H1 (cell line): ENCODE data around the gene RNU6-9. TPM values are rescaled to one million over a fixed set of nuclear protein-coding genes. Genes with fewer than 3 reads are reported as not detected.

Experiments used
- CTCF ChIA-PET: fragments of 300-600 bp; sonication (Branson Sonifier 250); formaldehyde crosslinking; loops from one replicate; lab custom pipeline; 2021; ENCODE audit not compliant: partially characterized antibody; lab: Charles Lee
- POLR2A ChIA-PET: fragments of 300-600 bp; sonication (Branson Sonifier 250); formaldehyde crosslinking; loops from one replicate; lab custom pipeline; 2021; ENCODE audit warnings: inconsistent platforms; ENCODE audit not compliant: partially characterized antibody; lab: Charles Lee
- DNase-seq, 2 experiments: peaks; one replicate each; pipeline versions ENCODE4 v3.0.0 to v3.0.0-alpha.2; 2010 to 2022; ENCODE audit warnings: low spot score in 2 of 2, low read depth in 1 of 2, mixed read lengths in 1 of 2
- FAIRE-seq: peaks from 2 replicates; lab custom pipeline; 2011; peaks lifted over from hg19 to GRCh38; lab: Jason Lieb, UNC
- H2AFZ ChIP-seq: 2 replicates; pipeline ENCODE4 v1.8.1; 2012; ENCODE audit warnings: low read length, inconsistent platforms
- H2AK5ac ChIP-seq: 2 replicates; pipeline ENCODE4 v1.6.1; 2013; ENCODE audit warnings: low read depth, low read length
- H2BK120ac ChIP-seq: replicated peaks from 2 replicates; pipeline ENCODE3; 2013; ENCODE audit warnings: low read depth, low read length, inconsistent platforms
- H2BK12ac ChIP-seq: 2 replicates; pipeline ENCODE4 v1.6.1; 2013; ENCODE audit warnings: low read depth, low read length
- H2BK15ac ChIP-seq: 2 replicates; pipeline ENCODE4 v1.6.1; 2013; ENCODE audit warnings: low read length
- H2BK20ac ChIP-seq: 2 replicates; pipeline ENCODE4 v1.6.1; 2013; ENCODE audit warnings: low read length
- H2BK5ac ChIP-seq: 2 replicates; pipeline ENCODE4 v1.6.1; 2013; ENCODE audit warnings: low read depth, low read length
- H3K14ac ChIP-seq: 2 replicates; pipeline ENCODE4 v1.6.1; 2013; ENCODE audit warnings: inconsistent platforms; ENCODE audit not compliant: insufficient read length
- H3K18ac ChIP-seq: 2 replicates; pipeline ENCODE4 v1.6.1; 2013; ENCODE audit warnings: low read length; ENCODE audit errors: extremely low read depth
- H3K23ac ChIP-seq: 2 replicates; pipeline ENCODE4 v1.6.1; 2013; ENCODE audit warnings: inconsistent platforms; ENCODE audit not compliant: insufficient read length
- H3K23me2 ChIP-seq: 2 replicates; pipeline ENCODE4 v1.6.1; 2013; ENCODE audit warnings: low read depth, low read length
- H3K27ac ChIP-seq: 2 replicates; pipeline ENCODE4 v1.6.1; 2011; ENCODE audit warnings: low read depth, low read length, inconsistent platforms
- H3K27me3 ChIP-seq, 4 experiments: replicated peaks in 1 of 4; 1 replicate in 1 of 4; 2 replicates in 3 of 4; pipeline versions ENCODE4 v1.6.1 to v1.8.1; 2011 to 2013; ENCODE audit warnings: low read length in 3 of 4, mild to moderate bottlenecking in 3 of 4, inconsistent platforms in 2 of 4, mixed read lengths in 2 of 4, moderate library complexity in 1 of 4; ENCODE audit not compliant: control insufficient read depth in 3 of 4, insufficient read depth in 3 of 4; ENCODE audit errors: extremely low read depth in 1 of 4
- H3K36me3 ChIP-seq, 4 experiments: 2 replicates each; pipeline versions ENCODE4 v1.6.1 to v1.8.1; 2011 to 2013; ENCODE audit warnings: mild to moderate bottlenecking in 4 of 4, low read length in 3 of 4, moderate library complexity in 2 of 4, control low read depth in 1 of 4, inconsistent platforms in 1 of 4; ENCODE audit not compliant: insufficient read depth in 4 of 4, control insufficient read depth in 2 of 4
- H3K4ac ChIP-seq: replicated peaks from 2 replicates; pipeline ENCODE3; 2013; ENCODE audit warnings: low read length, low read depth, mixed read lengths, inconsistent platforms; ENCODE audit not compliant: insufficient read length
- H3K4me1 ChIP-seq, 4 experiments: replicated peaks in 1 of 4; 1 replicate in 1 of 4; 2 replicates in 3 of 4; pipeline versions ENCODE4 v1.6.1 to v1.8.1; 2011 to 2013; ENCODE audit warnings: low read length in 3 of 4, inconsistent platforms in 2 of 4, mixed read lengths in 1 of 4; ENCODE audit not compliant: insufficient read depth in 4 of 4, control insufficient read depth in 3 of 4
- H3K4me2 ChIP-seq, 2 experiments: 2 replicates each; pipeline versions ENCODE4 v1.6.1 to v1.8.1; 2011 to 2013; ENCODE audit warnings: low read depth in 2 of 2, low read length in 2 of 2, control low read depth in 1 of 2, inconsistent platforms in 1 of 2, mild to moderate bottlenecking in 1 of 2; ENCODE audit not compliant: insufficient read depth in 1 of 2
- H3K4me3 ChIP-seq, 4 experiments: fragments of 200-600, 300-600 bp in 1 of 4; sonication (generic), shearing (Covaris generic), sonication (Bioruptor Twin) in 1 of 4; 2 replicates each; pipeline versions ENCODE4 v1.5.1 to v1.8.1; 2011 to 2016; ENCODE audit warnings: low read length in 4 of 4, low read depth in 3 of 4, control low read depth in 2 of 4, inconsistent platforms in 2 of 4, mild to moderate bottlenecking in 2 of 4, mixed read lengths in 1 of 4, moderate library complexity in 1 of 4; ENCODE audit not compliant: insufficient read depth in 2 of 4; ENCODE audit errors: extremely low read depth in 1 of 4
- H3K56ac ChIP-seq: replicated peaks from 2 replicates; pipeline ENCODE3; 2013; ENCODE audit warnings: low read depth, mild to moderate bottlenecking, mixed read lengths, low read length, inconsistent platforms; ENCODE audit not compliant: insufficient read length
- H3K79me1 ChIP-seq: 2 replicates; pipeline ENCODE4 v1.6.1; 2013; ENCODE audit warnings: low read depth, low read length, control low read depth
- H3K79me2 ChIP-seq, 2 experiments: 2 replicates each; pipeline versions ENCODE4 v1.6.1 to v1.8.1; 2012 to 2013; ENCODE audit warnings: low read length in 2 of 2, mild to moderate bottlenecking in 2 of 2, inconsistent platforms in 1 of 2; ENCODE audit not compliant: insufficient read depth in 2 of 2, control insufficient read depth in 1 of 2
- H3K9ac ChIP-seq, 4 experiments: replicated peaks in 1 of 4; 1 replicate in 1 of 4; 2 replicates in 3 of 4; pipeline versions ENCODE4 v1.6.1 to v1.8.1; 2011 to 2013; ENCODE audit warnings: low read depth in 3 of 4, low read length in 3 of 4, control low read depth in 2 of 4, mild to moderate bottlenecking in 2 of 4, moderate library complexity in 2 of 4, inconsistent platforms in 1 of 4; ENCODE audit errors: extremely low read depth in 1 of 4
- H3K9me3 ChIP-seq, 2 experiments: 2 replicates each; pipeline versions ENCODE4 v1.6.1 to v1.8.1; 2012 to 2013; ENCODE audit warnings: mild to moderate bottlenecking in 2 of 2, moderate library complexity in 2 of 2, control low read depth in 1 of 2, inconsistent platforms in 1 of 2, low read depth in 1 of 2, low read length in 1 of 2, mixed read lengths in 1 of 2; ENCODE audit not compliant: insufficient read depth in 2 of 2
- H4K20me1 ChIP-seq, 2 experiments: replicated peaks in 1 of 2; 2 replicates each; pipeline versions ENCODE3 to v1.8.1; 2011 to 2013; ENCODE audit warnings: inconsistent platforms in 2 of 2, low read length in 2 of 2, mild to moderate bottlenecking in 1 of 2; ENCODE audit not compliant: insufficient read depth in 2 of 2, control insufficient read depth in 1 of 2
- H4K5ac ChIP-seq: 2 replicates; pipeline ENCODE4 v1.6.1; 2013; ENCODE audit warnings: low read length, low read depth, mixed read lengths, inconsistent platforms; ENCODE audit not compliant: insufficient read length
- H4K8ac ChIP-seq: 2 replicates; pipeline ENCODE4 v1.8.0; 2013; ENCODE audit warnings: mild to moderate bottlenecking, moderate library complexity, low read length, inconsistent platforms; ENCODE audit not compliant: insufficient read depth; ENCODE audit errors: extremely low read depth
- H4K91ac ChIP-seq: replicated peaks from 2 replicates; pipeline ENCODE3; 2013; ENCODE audit warnings: low read length, mixed read lengths, inconsistent platforms; ENCODE audit not compliant: insufficient read length
- ATF2 ChIP-seq: IDR thresholded peaks from 2 replicates; pipeline ENCODE4 v1.6.1; 2012; ENCODE audit warnings: low read length, inconsistent platforms
- BACH1 ChIP-seq: IDR thresholded peaks from 2 replicates; pipeline ENCODE4 v1.6.1; 2012; ENCODE audit warnings: low read length, improper control_type of control experiment
- CHD1 ChIP-seq: IDR thresholded peaks from 2 replicates; pipeline ENCODE4 v1.6.1; 2012; ENCODE audit warnings: low read depth, low read length, improper control_type of control experiment
- CREB1 ChIP-seq: IDR thresholded peaks from 2 replicates; pipeline ENCODE4 v1.6.1; 2012; ENCODE audit warnings: inconsistent platforms
- CTBP2 ChIP-seq: IDR thresholded peaks from 2 replicates; pipeline ENCODE4 v1.7.0; 2011; ENCODE audit warnings: borderline replicate concordance, mild to moderate bottlenecking, moderate library complexity, mixed read lengths, low read length; ENCODE audit not compliant: insufficient read depth, insufficient read length
- KDM1A ChIP-seq: fragments of 200-600, 300-600 bp; sonication (generic); IDR thresholded peaks from 2 replicates; pipeline ENCODE4 v1.7.1; 2016; ENCODE audit warnings: mild to moderate bottlenecking, low read length, borderline replicate concordance
- PHF8 ChIP-seq: fragments of 200-600 bp; sonication (generic); conservative IDR thresholded peaks from 2 replicates; pipeline ENCODE4 v1.7.1; 2012; ENCODE audit warnings: low read depth, mild to moderate bottlenecking, inconsistent platforms, low read length, moderate library complexity
- POLR2AphosphoS5 ChIP-seq: IDR thresholded peaks from 2 replicates; pipeline ENCODE4 v1.6.1; 2011; ENCODE audit warnings: low read depth, low read length
- POU5F1 ChIP-seq: IDR thresholded peaks from 2 replicates; pipeline ENCODE4 v1.6.1; 2011; ENCODE audit warnings: low read depth, mild to moderate bottlenecking, low read length, moderate library complexity
- SAP30 ChIP-seq: fragments of 300-600 bp; sonication (generic); IDR thresholded peaks from 2 replicates; pipeline ENCODE4 v1.7.1; 2012; ENCODE audit warnings: low read length, moderate library complexity, mild to moderate bottlenecking, inconsistent platforms; ENCODE audit not compliant: insufficient read depth, insufficient replicate concordance
- TEAD4 ChIP-seq: IDR thresholded peaks from 2 replicates; pipeline ENCODE4 v1.6.1; 2012; ENCODE audit warnings: low read depth, low read length, inconsistent platforms, mixed read lengths
- WGBS, 2 experiments: shearing (Covaris generic) in 1 of 2; methylation state at CpG; one replicate each; pipeline versions ENCODE4 v1.1.6 to v1.1.7; 2013 to 2015; ENCODE audit warnings: low lambda C conversion rate in 2 of 2, mixed read lengths in 2 of 2, inconsistent platforms in 1 of 2, low coverage in 1 of 2, missing lambda C conversion rate in 1 of 2; ENCODE audit not compliant: insufficient replicate concordance in 2 of 2, insufficient coverage in 1 of 2, insufficient read length in 1 of 2; ENCODE audit errors: extremely low coverage in 1 of 2, missing lambda C conversion rate in 1 of 2; 5-methylcytosine and 5-hydroxymethylcytosine counted together
- polyA plus RNA-seq, 7 experiments: library from polyadenylated mRNA; depleted of rRNA in 3 of 7; stranded (reverse) in 5 of 7; unstranded in 2 of 7; fragments of >200 nt in 5 of 7; fragments of 200-250 nt in 2 of 7; gene quantifications; 1 replicate in 5 of 7; 2 replicates in 1 of 7; 4 replicates in 1 of 7; pipeline versions ENCODE4 v1.2.1 to v1.2.3, GENCODE V29; 2011 to 2013; ENCODE audit warnings: missing spikeins in 2 of 7, mixed read lengths in 2 of 7
- total RNA-seq: library from RNA; stranded (reverse); fragmentation: NEBNext Ultra II Directional; extraction: Animal tissue kit (Norgen Biotek cat#: 25700); gene quantifications from 2 replicates; pipeline ENCODE4 v1.2.1, GENCODE V29; 2021

Gene RNU6-9
- total and polyA plus RNA-seq, 2 of the 8 experiments (the other 6 are each of a cell fraction or from before 2014, with no cell fraction given) = not detected

DNA sequence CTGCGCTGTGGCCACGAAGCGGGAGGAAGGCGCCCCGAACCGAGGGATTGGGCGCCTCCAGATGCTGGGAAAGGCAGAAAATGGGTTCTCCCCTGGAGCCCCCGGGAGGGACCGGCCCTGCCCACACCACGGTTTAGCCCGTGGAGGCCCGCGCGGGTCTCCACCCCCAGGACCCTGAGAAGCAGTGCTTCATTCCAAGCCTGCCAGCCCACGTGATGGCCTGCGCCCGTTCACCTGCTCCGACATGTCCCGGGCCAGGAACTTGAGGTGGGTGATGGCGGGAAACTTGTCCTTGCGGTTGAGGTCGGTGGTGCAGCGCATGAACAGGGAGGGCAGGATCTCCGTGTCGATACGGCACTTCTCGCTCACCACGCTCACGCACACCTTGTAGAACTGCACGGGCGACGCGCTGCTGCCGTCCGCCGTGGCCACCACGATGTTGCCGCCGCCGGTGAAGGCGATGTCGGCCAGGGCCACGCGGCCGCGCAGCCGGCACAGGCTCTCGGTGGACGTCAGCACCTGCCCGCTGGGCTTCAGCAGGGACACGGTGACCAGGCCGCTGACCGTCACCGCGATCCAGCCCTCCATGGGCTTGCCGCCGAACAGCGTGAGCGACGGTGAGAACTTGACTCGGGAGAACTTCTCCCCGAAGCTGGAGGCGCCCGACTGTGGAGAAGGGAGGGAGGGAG lies 7.6 kb upstream of the RNU6-9 start:
- DNase-seq (no peak), FAIRE-seq (no peak)
- no peak overlapping the region for H3K56ac ChIP-seq
- no peaks in the 10 kb centered on the region for H3K9me3 ChIP-seq
- H3K9ac ChIP-seq = no peak overlapping the region
- no peaks in the 10 kb centered on the region for H3K4me1 ChIP-seq
- no peak overlapping the region for H3K18ac ChIP-seq
- H3K79me1 ChIP-seq = peaks cover 5% of the 10 kb centered on the region
- no peak overlapping the region for H2AFZ ChIP-seq
- H3K27ac ChIP-seq = no peak overlapping the region
- H3K27me3 ChIP-seq = no peaks in the 10 kb centered on the region
- H4K91ac ChIP-seq = no peak overlapping the region
- no peaks in the 10 kb centered on the region for H3K23me2 ChIP-seq
- no peak overlapping the region for H4K5ac ChIP-seq
- POLR2A ChIA-PET = interaction anchor here (8.8 kb wide), 1 partner anchor 8 kb away, joined by 82 read pairs; no protein-coding TSS in a partner anchor
- H2BK120ac ChIP-seq = no peak overlapping the region
- H3K14ac ChIP-seq = no peak overlapping the region
- H3K36me3 ChIP-seq = peaks cover 0 to 31% (median 14%) of the 10 kb centered on the region in 4 experiments; a peak in 4 of 8 replicates
- no peak overlapping the region for H3K4me3 ChIP-seq
- H2BK15ac ChIP-seq = no peak overlapping the region
- H2BK12ac ChIP-seq = peak overlapping the region; percentile 68; the same call in 1 of the 2 replicates
- H3K23ac ChIP-seq = no peak overlapping the region
- CTCF ChIA-PET = no interaction called here
- H3K79me2 ChIP-seq = no peaks in the 10 kb centered on the region
- no peak overlapping the region for H2BK20ac ChIP-seq
- H4K20me1 ChIP-seq = peaks cover 5 to 15% of the 10 kb centered on the region in 2 experiments
- WGBS, 2 experiments = 96% methylated on average over 62 of the region's 64 CpGs; no CpG with 5 or more reads in 1 of the 2 experiments
- peak overlapping the region; percentile 24; the same call in 1 of the 2 replicates for H2AK5ac ChIP-seq
- no peak overlapping the region; the same call in 1 of the 2 replicates for H4K8ac ChIP-seq
- H3K4me2 ChIP-seq = no peak overlapping the region
- peak overlapping the region; percentile 44; the same call in 1 of the 2 replicates for H2BK5ac ChIP-seq
- no peak overlapping the region for H3K4ac ChIP-seq
- TF ChIP-seq CHD1 (no peak), POLR2AphosphoS5 (no peak), SAP30 (no peak), ATF2 (no peak), BACH1 (no peak), TEAD4 (no peak), CTBP2 (no peak), PHF8 (no peak), POU5F1 (no peak), KDM1A (no peak), CREB1 (no peak)
